GM23338 (cell line): ENCODE measurements around the gene GHRH. TPM values are rescaled to one million over a fixed set of nuclear protein-coding genes. Genes with fewer than 3 reads are reported as not detected.

Experiments
- ATAC-seq: fragments of 200-7000 bp; cut with Tn5 transposase; 3 replicates; pipeline ENCODE4 v1.9.1; 2020
- DNase-seq: peaks from one replicate; pipeline ENCODE4 v3.0.0-alpha.2; 2015; ENCODE audit warnings: low spot score
- H2AFZ ChIP-seq: fragments of 200-600 bp; sonication (generic); 2 replicates; pipeline ENCODE4 v1.8.0; 2016; ENCODE audit warnings: antibody characterized with exemption, mild to moderate bottlenecking, moderate library complexity
- H3F3A ChIP-seq: fragments of 200-600 bp; sonication (generic); replicated peaks from 2 replicates; pipeline ENCODE4 v1.8.0; 2017; ENCODE audit warnings: antibody characterized with exemption, mixed run types, low read depth
- H3K27ac ChIP-seq: fragments of 200-600 bp; sonication (generic); 2 replicates; pipeline ENCODE4 v1.6.1; 2016; ENCODE audit warnings: low read depth
- H3K27me3 ChIP-seq: fragments of 200-600 bp; sonication (generic); 2 replicates; pipeline ENCODE4 v1.8.0; 2016; ENCODE audit warnings: mild to moderate bottlenecking, mixed run types, moderate library complexity; ENCODE audit not compliant: insufficient read depth
- H3K36me3 ChIP-seq: fragments of 200-600 bp; sonication (generic); 2 replicates; pipeline ENCODE4 v1.8.0; 2016; ENCODE audit warnings: mild to moderate bottlenecking; ENCODE audit not compliant: insufficient read depth
- H3K4me1 ChIP-seq: fragments of 200-600 bp; sonication (generic); 2 replicates; pipeline ENCODE4 v1.8.0; 2016; ENCODE audit warnings: mild to moderate bottlenecking, moderate library complexity; ENCODE audit not compliant: insufficient read depth
- H3K4me2 ChIP-seq: fragments of 200-600 bp; sonication (generic); 2 replicates; pipeline ENCODE4 v1.7.1; 2017; ENCODE audit warnings: mixed run types
- H3K4me3 ChIP-seq: fragments of 200-600 bp; sonication (generic); 2 replicates; pipeline ENCODE4 v1.6.1; 2016; ENCODE audit warnings: mixed run types
- H3K79me2 ChIP-seq: fragments of 200-600 bp; sonication (generic); replicated peaks from 2 replicates; pipeline ENCODE4 v1.8.0; 2017; ENCODE audit warnings: mild to moderate bottlenecking; ENCODE audit not compliant: insufficient read depth
- H3K9me2 ChIP-seq: fragments of 200-600 bp; sonication (generic); 2 replicates; pipeline ENCODE4 v1.8.0; 2017; ENCODE audit not compliant: insufficient read depth
- H4K20me1 ChIP-seq: fragments of 200-600 bp; sonication (generic); replicated peaks from 2 replicates; pipeline ENCODE4 v1.8.0; 2017; ENCODE audit warnings: mild to moderate bottlenecking; ENCODE audit not compliant: insufficient read depth
- H3K27ac Mint-ChIP-seq: 2 replicates; pipeline ENCODE4 v1.8.0; 2020; ENCODE audit warnings: inconsistent platforms, mild to moderate bottlenecking, moderate library complexity, mixed read lengths
- H3K27me3 Mint-ChIP-seq: 3 replicates; pipeline ENCODE4 v1.8.0; 2022; ENCODE audit warnings: low read depth, mild to moderate bottlenecking, moderate library complexity, mixed read lengths, inconsistent platforms; ENCODE audit not compliant: insufficient read depth, poor library complexity
- H3K36me3 Mint-ChIP-seq: 3 replicates; pipeline ENCODE4 v1.8.0; 2021; ENCODE audit warnings: low read depth, mild to moderate bottlenecking, inconsistent platforms, moderate library complexity, mixed read lengths
- H3K4me1 Mint-ChIP-seq: 3 replicates; pipeline ENCODE4 v1.8.0; 2020; ENCODE audit warnings: mild to moderate bottlenecking, inconsistent platforms, mixed read lengths
- H3K4me3 Mint-ChIP-seq: 3 replicates; pipeline ENCODE4 v1.8.0; 2021; ENCODE audit warnings: moderate library complexity, mild to moderate bottlenecking, inconsistent platforms, mixed read lengths
- H3K9me3 Mint-ChIP-seq: 3 replicates; pipeline ENCODE4 v1.8.0; 2020; ENCODE audit warnings: moderate library complexity, mild to moderate bottlenecking, inconsistent platforms, mixed read lengths
- CREB1 ChIP-seq: fragments of 250-450 bp; sonication (Bioruptor Pico); IDR thresholded peaks from 2 replicates; pipeline ENCODE4 v1.5.0; 2020; ENCODE audit warnings: low read depth, mild to moderate bottlenecking, moderate library complexity
- CTCF ChIP-seq, 2 experiments: fragments of 200-600 bp in 1 of 2; sonication (generic) in 1 of 2; conservative IDR thresholded peaks; 2 replicates each; pipeline versions ENCODE4 v1.5.1 to v1.6.1; 2016 to 2017; ENCODE audit warnings: antibody characterized with exemption in 2 of 2, low read depth in 2 of 2, mild to moderate bottlenecking in 2 of 2, moderate library complexity in 1 of 2
- JUNB ChIP-seq: IDR thresholded peaks from one replicate; pipeline ENCODE4 v1.6.1; 2016; ENCODE audit warnings: antibody characterized with exemption; ENCODE audit not compliant: unreplicated experiment
- POLR2AphosphoS5 ChIP-seq: IDR thresholded peaks from 2 replicates; pipeline ENCODE4 v1.6.1; 2016; ENCODE audit warnings: antibody characterized with exemption, low read depth
- STAT1 ChIP-seq: IDR thresholded peaks from one replicate; pipeline ENCODE4 v1.6.1; 2016; ENCODE audit warnings: antibody characterized with exemption; ENCODE audit not compliant: unreplicated experiment
- ZNF462 ChIP-seq: fragments of 250-450 bp; sonication (Bioruptor Pico); IDR thresholded peaks from 2 replicates; pipeline ENCODE4 v1.5.0; 2020; ENCODE audit warnings: mild to moderate bottlenecking, moderate library complexity
- polyA plus RNA-seq: library from polyadenylated mRNA; unstranded; fragments of >200 nt; fragmentation: Nextera tagmentation; extraction: Ambion mirVana; gene quantifications from 2 replicates; pipeline ENCODE4 v1.2.1, GENCODE V29; 2016
- total RNA-seq: library from RNA; depleted of rRNA; stranded (reverse); fragments of >200 nt; shearing (Covaris generic); gene quantifications from 2 replicates; pipeline ENCODE4 v1.2.3, GENCODE V29; 2014

The GHRH gene
- total and polyA plus RNA-seq, 2 experiments from 2014 or later = 0.40 TPM; not detected in 1

- Mint-ChIP-seq H3K36me3 (peaks cover 45% of the 10 kb centered on the region), H3K4me1 (peaks cover 13% of the 10 kb centered on the region), H3K27me3 (no peaks in the 10 kb centered on the region), H3K4me3 (no peak overlapping the region), H3K9me3 (peaks cover 13% of the 10 kb centered on the region), H3K27ac (no peak overlapping the region; the same call in 1 of the 2 replicates)
- TF ChIP-seq POLR2AphosphoS5 (no peak), JUNB (no peak), ZNF462 (CRISPR knock-in tag) (no peak), CTCF (conservative IDR thresholded peaks at IDR 0.05; ENCODE audit: low read depth in 2 of 2) (no peak), CREB1 (CRISPR knock-in tag) (no peak), STAT1 (no peak)
- H3K36me3 ChIP-seq = peaks cover 7% of the 10 kb centered on the region; the same call in 1 of the 2 replicates
- ATAC-seq = no peak
- H3K4me1 ChIP-seq = peaks cover 7% of the 10 kb centered on the region; the same call in 1 of the 2 replicates
- H3K4me3 ChIP-seq = no peak overlapping the region
- H2AFZ ChIP-seq = no peak overlapping the region
- no peak overlapping the region for H3K4me2 ChIP-seq
- H3K79me2 ChIP-seq = peaks cover 53% of the 10 kb centered on the region
- H4K20me1 ChIP-seq = peaks cover 7% of the 10 kb centered on the region; the same call in 1 of the 2 replicates
- no peak for DNase-seq
- no peaks in the 10 kb centered on the region for H3K27me3 ChIP-seq
- 0 out of 2 replicates have a peak overlapping the region, but pooled peaks have one; percentile 27 for H3K27ac ChIP-seq
- 0 out of 2 replicates have a peak, but pooled peaks cover 7% of the 10 kb centered on the region for H3F3A ChIP-seq
- no peaks in the 10 kb centered on the region for H3K9me2 ChIP-seq
Measured at GRCh38 chr20:37297066-37297736, 35.6 kb upstream of the GHRH start.
